HG03565 (cell line): ENCODE results near the gene LMO4.
A peak's percentile ranks its signal among the peaks of the same experiment; 100 is the strongest.

ENCODE experiments used
- ATAC-seq: cut with Tn5 transposase; IDR thresholded peaks from one replicate; pipeline ENCODE4 v1.9.1; 2021; ENCODE audit warnings: mild to moderate bottlenecking, moderate library complexity; ENCODE audit not compliant: unreplicated experiment

LMO4 gene

GRCh38 chr1:87327376-87328271 is 1.1 kb upstream of the LMO4 start:
- no peak for ATAC-seq

GRCh38 chr1:87329051-87329525 is 408 bp downstream of the LMO4 start:
- ATAC-seq: no peak

- ATAC-seq: no peak
Measured at GRCh38 chr1:87329526-87330056, 911 bp downstream of the LMO4 start.

- no peak for ATAC-seq
Measured at GRCh38 chr1:87330057-87330884, 1.6 kb downstream of the LMO4 start.

GRCh38 chr1:87330885-87331364 is 2.2 kb downstream of the LMO4 start:
- ATAC-seq: no peak

- no peak for ATAC-seq
Measured at GRCh38 chr1:87331365-87332241, 2.9 kb downstream of the LMO4 start.

GRCh38 chr1:87333692-87334347 is 5.1 kb downstream of the LMO4 start:
- ATAC-seq: peak; percentile 21

GRCh38 chr1:87334351-87335174 is 5.9 kb downstream of the LMO4 start:
- no peak for ATAC-seq

GRCh38 chr1:87335175-87335884 is 6.7 kb downstream of the LMO4 start:
- peak; percentile 30 for ATAC-seq

- no peak for ATAC-seq
Measured at GRCh38 chr1:87336623-87337067, 8.0 kb downstream of the LMO4 start.

- ATAC-seq: no peak
Measured at GRCh38 chr1:87337606-87338005, 8.9 kb downstream of the LMO4 start.

GRCh38 chr1:87338566-87338965 is 9.9 kb downstream of the LMO4 start:
- ATAC-seq: no peak

- ATAC-seq: no peak
Measured at GRCh38 chr1:87344231-87344630, 15.6 kb downstream of the LMO4 start.

- ATAC-seq: no peak
Measured at GRCh38 chr1:87346130-87346814, 17.6 kb downstream of the LMO4 start.

GRCh38 chr1:87348341-87349019 is 19.8 kb downstream of the LMO4 start:
- ATAC-seq: no peak

GRCh38 chr1:87349036-87349435 is 20.4 kb downstream of the LMO4 start:
- no peak for ATAC-seq

- ATAC-seq: no peak
Measured at GRCh38 chr1:87355894-87356293, 27.2 kb downstream of the LMO4 start.
